ENCODE data around the gene CYP4F22.

GRCh38 chr19:15584095-15584494 is 75.8 kb downstream of the CYP4F22 start:
- TF ChIP-seq YY1 (IDR thresholded peaks at IDR 0.05; ENCODE audit: extremely low read depth, insufficient replicate concordance, low read depth, low read length) = no peak
- TF ChIP-seq, protein P1, sequence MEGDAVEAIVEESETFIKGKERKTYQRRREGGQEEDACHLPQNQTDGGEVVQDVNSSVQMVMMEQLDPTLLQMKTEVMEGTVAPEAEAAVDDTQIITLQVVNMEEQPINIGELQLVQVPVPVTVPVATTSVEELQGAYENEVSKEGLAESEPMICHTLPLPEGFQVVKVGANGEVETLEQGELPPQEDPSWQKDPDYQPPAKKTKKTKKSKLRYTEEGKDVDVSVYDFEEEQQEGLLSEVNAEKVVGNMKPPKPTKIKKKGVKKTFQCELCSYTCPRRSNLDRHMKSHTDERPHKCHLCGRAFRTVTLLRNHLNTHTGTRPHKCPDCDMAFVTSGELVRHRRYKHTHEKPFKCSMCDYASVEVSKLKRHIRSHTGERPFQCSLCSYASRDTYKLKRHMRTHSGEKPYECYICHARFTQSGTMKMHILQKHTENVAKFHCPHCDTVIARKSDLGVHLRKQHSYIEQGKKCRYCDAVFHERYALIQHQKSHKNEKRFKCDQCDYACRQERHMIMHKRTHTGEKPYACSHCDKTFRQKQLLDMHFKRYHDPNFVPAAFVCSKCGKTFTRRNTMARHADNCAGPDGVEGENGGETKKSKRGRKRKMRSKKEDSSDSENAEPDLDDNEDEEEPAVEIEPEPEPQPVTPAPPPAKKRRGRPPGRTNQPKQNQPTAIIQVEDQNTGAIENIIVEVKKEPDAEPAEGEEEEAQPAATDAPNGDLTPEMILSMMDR (IDR thresholded peaks at IDR 0.05 in 2 of 3, conservative IDR thresholded peaks at IDR 0.05 in 1 of 3; ENCODE audit: borderline replicate concordance in 1 of 3, insufficient read depth in 1 of 3, low read depth in 2 of 3, low read length in 2 of 3) = no peak
- no peak for TF ChIP-seq POLR2AphosphoS5 (IDR thresholded peaks at IDR 0.05; ENCODE audit: low read depth, low read length)
- TF ChIP-seq EGR1 (IDR thresholded peaks at IDR 0.05; ENCODE audit: low read depth) = no peak

Data from HCT116 (cell line).